A673 (cell line): ENCODE results near the gene ESPL1.

Experiments used
- CTCF ChIP-seq: fragments of 300-800, 200-600 bp; sonication (generic); conservative IDR thresholded peaks from 2 replicates; pipeline ENCODE4 v1.5.1; 2017; ENCODE audit warnings: low read depth, mild to moderate bottlenecking, antibody characterized with exemption, low read length, moderate library complexity, mixed read lengths
- EZH2 ChIP-seq: fragments of 200-600 bp; sonication (generic); IDR thresholded peaks from 2 replicates; pipeline ENCODE4 v1.6.1; 2017; ENCODE audit warnings: borderline replicate concordance, low read depth, mild to moderate bottlenecking, mixed read lengths, antibody characterized with exemption, low read length; ENCODE audit not compliant: poor library complexity, severe bottlenecking

DNA sequence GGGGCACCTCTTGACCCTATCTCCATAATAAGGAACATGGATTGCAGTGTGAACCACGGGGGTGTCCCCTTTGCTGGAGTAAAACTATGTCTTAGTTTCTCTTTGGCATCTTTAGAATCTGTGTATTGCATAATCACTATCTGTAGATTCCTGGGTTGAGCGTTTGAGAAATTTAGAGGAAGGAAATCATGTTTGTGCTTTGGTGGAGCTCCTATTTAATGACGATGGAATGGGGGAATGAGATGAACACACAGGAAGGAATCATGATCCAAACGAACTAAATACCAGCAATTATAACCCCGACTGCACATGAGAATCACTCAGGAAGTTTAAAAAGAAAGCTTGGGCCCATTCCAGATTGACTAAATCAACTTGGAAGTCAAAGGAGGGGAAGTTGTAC lies 30.1 kb downstream of the ESPL1 start:
- no peak for TF ChIP-seq CTCF
- no peak for TF ChIP-seq EZH2
